Endothelial cell of umbilical vein (primary cell): ENCODE results near the gene ASF1A. TPM values are rescaled to one million over a fixed set of nuclear protein-coding genes. Genes with fewer than 3 reads are reported as not detected.

Experiments
- BruUV-seq: library from RNA; stranded (reverse); fragments of 400-500 nt; replicated peaks from 2 replicates; lab custom pipeline; 2021; lab: Mats Ljungman, UMichigan
- CTCF ChIA-PET: fragments of 300-600, 350-600 bp; sonication (Branson Sonifier 250); formaldehyde crosslinking; loops from one replicate; lab custom pipeline; 2021; ENCODE audit warnings: antibody characterized with exemption, inconsistent platforms; lab: Charles Lee
- POLR2A ChIA-PET: fragments of 300-600, 350-600 bp; sonication (Branson Sonifier 250); formaldehyde crosslinking; loops from one replicate; lab custom pipeline; 2021; ENCODE audit warnings: antibody characterized with exemption, inconsistent platforms; lab: Charles Lee
- DNase-seq: peaks from one replicate; pipeline ENCODE4 v3.0.0-alpha.2; 2011; ENCODE audit warnings: low read depth, low spot score
- FAIRE-seq: peaks from 2 replicates; lab custom pipeline; 2011; peaks lifted over from hg19 to GRCh38; lab: Jason Lieb, UNC
- H2AFZ ChIP-seq: 2 replicates; pipeline ENCODE4 v1.6.0; 2012; ENCODE audit warnings: low read depth, low read length, control low read depth, inconsistent platforms
- H3K27ac ChIP-seq: 2 replicates; pipeline ENCODE4 v1.5.1; 2011; ENCODE audit warnings: low read depth, mild to moderate bottlenecking, control low read depth, low read length, moderate library complexity; ENCODE audit not compliant: insufficient read depth
- H3K27me3 ChIP-seq, 2 experiments: 2 replicates each; pipeline versions ENCODE4 v1.6.0 to v1.6.1; 2011; ENCODE audit warnings: low read length in 2 of 2, mixed read lengths in 1 of 2; ENCODE audit not compliant: control insufficient read depth in 2 of 2, insufficient read depth in 2 of 2
- H3K36me3 ChIP-seq, 2 experiments: 2 replicates in 1 of 2; 3 replicates in 1 of 2; pipeline ENCODE4 v1.5.1; 2011; ENCODE audit warnings: low read length in 2 of 2, mild to moderate bottlenecking in 1 of 2, moderate library complexity in 1 of 2; ENCODE audit not compliant: control insufficient read depth in 2 of 2, insufficient read depth in 2 of 2; ENCODE audit errors: extremely low read depth in 1 of 2
- H3K4me1 ChIP-seq: 3 replicates; pipeline ENCODE4 v1.5.1; 2011; ENCODE audit warnings: mild to moderate bottlenecking, low read length; ENCODE audit not compliant: control insufficient read depth, insufficient read depth; ENCODE audit errors: extremely low read depth
- H3K4me2 ChIP-seq: 2 replicates; pipeline ENCODE4 v1.6.1; 2011; ENCODE audit warnings: low read length, control low read depth, mixed read lengths; ENCODE audit not compliant: insufficient read depth
- H3K4me3 ChIP-seq, 3 experiments: fragments of 200-600 bp in 1 of 3; sonication (generic), shearing (Covaris generic) in 1 of 3; replicated peaks in 1 of 3; 2 replicates each; pipeline ENCODE4 v1.5.1; 2011 to 2016; ENCODE audit warnings: control low read depth in 3 of 3, low read length in 3 of 3, mild to moderate bottlenecking in 2 of 3, inconsistent platforms in 1 of 3, low read depth in 1 of 3, moderate library complexity in 1 of 3; ENCODE audit not compliant: insufficient read depth in 1 of 3
- H3K79me2 ChIP-seq: 2 replicates; pipeline ENCODE4 v1.6.0; 2012; ENCODE audit warnings: low read length, inconsistent platforms; ENCODE audit not compliant: control insufficient read depth, insufficient read depth
- H3K9ac ChIP-seq: replicated peaks from 2 replicates; pipeline ENCODE3; 2011; ENCODE audit warnings: low read length, control low read depth; ENCODE audit not compliant: insufficient read depth; ENCODE audit errors: extremely low read depth
- H3K9me1 ChIP-seq: replicated peaks from 3 replicates; pipeline ENCODE4 v1.6.0; 2011; ENCODE audit warnings: mild to moderate bottlenecking, low read length; ENCODE audit not compliant: control insufficient read depth, insufficient read depth; ENCODE audit errors: extremely low read depth
- H3K9me3 ChIP-seq: replicated peaks from 2 replicates; pipeline ENCODE4 v1.5.1; 2012; ENCODE audit warnings: low read length, inconsistent platforms; ENCODE audit not compliant: control insufficient read depth, insufficient read depth
- H4K20me1 ChIP-seq: replicated peaks from 2 replicates; pipeline ENCODE3; 2011; ENCODE audit warnings: mild to moderate bottlenecking, low read length; ENCODE audit not compliant: control insufficient read depth, insufficient read depth; ENCODE audit errors: extremely low read depth
- CTCF ChIP-seq, 2 donors: IDR thresholded peaks; 1 replicate in 1 of 2; 2 replicates in 1 of 2; pipeline ENCODE4 v1.5.1; 2011; ENCODE audit warnings: low read length in 2 of 2, mild to moderate bottlenecking in 2 of 2, moderate library complexity in 2 of 2, control low read depth in 1 of 2, inconsistent platforms in 1 of 2, low read depth in 1 of 2; ENCODE audit not compliant: insufficient read depth in 1 of 2; ENCODE audit errors: extremely low read depth in 1 of 2
- EZH2 ChIP-seq: IDR thresholded peaks from 2 replicates; pipeline ENCODE4 v1.6.1; 2012; ENCODE audit warnings: borderline replicate concordance, low read depth, mild to moderate bottlenecking, moderate library complexity, low read length, inconsistent platforms; ENCODE audit not compliant: severe bottlenecking
- FOS ChIP-seq: IDR thresholded peaks from 2 replicates; pipeline ENCODE4 v1.6.1; 2011; ENCODE audit warnings: mild to moderate bottlenecking, low read length, moderate library complexity, borderline replicate concordance; ENCODE audit not compliant: insufficient read depth
- GATA2 ChIP-seq: IDR thresholded peaks from 2 replicates; pipeline ENCODE4 v1.7.0; 2011; ENCODE audit warnings: low read depth, mild to moderate bottlenecking, moderate library complexity, mixed read lengths, low read length; ENCODE audit not compliant: insufficient read length, insufficient read depth
- JUN ChIP-seq: IDR thresholded peaks from 2 replicates; pipeline ENCODE4 v1.6.1; 2011; ENCODE audit warnings: borderline replicate concordance, low read depth; ENCODE audit not compliant: insufficient read length, insufficient read depth
- MYC ChIP-seq: IDR thresholded peaks from one replicate; pipeline ENCODE4 v1.6.1; 2011; ENCODE audit warnings: mild to moderate bottlenecking, low read depth, low read length
- POLR2A ChIP-seq: IDR thresholded peaks from 2 replicates; pipeline ENCODE4 v1.6.1; 2012; ENCODE audit warnings: low read depth, mild to moderate bottlenecking, control low read depth, low read length
- POLR2AphosphoS5 ChIP-seq: IDR thresholded peaks from 2 replicates; pipeline ENCODE4 v1.6.1; 2012; ENCODE audit warnings: low read depth, mild to moderate bottlenecking, control low read depth, low read length, moderate library complexity; ENCODE audit not compliant: insufficient read depth
- dilution Hi-C: fragments of 300-500 bp; cut with MboI; formaldehyde crosslinking; loops from one replicate; pipeline ENCODE4 v1.15.0; 2019; ENCODE audit warnings: low sequenced_read_pairs; ENCODE audit not compliant: extremely low pct_ligation_motif_present
- intact Hi-C: fragments of 100-400 bp; cut with micrococcal nuclease; formaldehyde crosslinking; loops from one replicate; pipeline ENCODE4 v1.10.0; 2022
- polyA plus RNA-seq, 4 experiments: library from polyadenylated mRNA; depleted of rRNA in 3 of 4; stranded (reverse) in 3 of 4; unstranded in 1 of 4; fragments of >200 nt; gene quantifications; 2 replicates each; pipeline versions ENCODE4 v1.2.1 to v1.2.3, GENCODE V29; 2011 to 2012; ENCODE audit warnings: missing spikeins in 1 of 4
- total RNA-seq: library from RNA; stranded (reverse); gene quantifications from 2 replicates; pipeline ENCODE4 v1.2.3, GENCODE V29; 2021
- TF ChIP-seq, protein P1 (sequence below): IDR thresholded peaks from 2 replicates; pipeline ENCODE4 v1.6.1; 2011; ENCODE audit not compliant: insufficient read depth, insufficient read length

The ASF1A gene
- total and polyA plus RNA-seq, 2 donors (not counting 3 experiments of a cell fraction or from before 2014, with no cell fraction given), result 17.6 to 38.4 TPM

GRCh38 chr6:118933855-118934460, 40.0 kb downstream of the ASF1A start:
- no TSS peak for BruUV-seq
- Histone ChIP-seq H3K9me3 (no peaks in the 10 kb centered on the region), H3K79me2 (no peaks in the 10 kb centered on the region), H3K4me2 (peak overlapping the region; percentile 99), H2AFZ (peak overlapping the region; percentile 44), H4K20me1 (no peaks in the 10 kb centered on the region), H3K9me1 (no peaks in the 10 kb centered on the region), H3K4me3 (peak overlapping the region; percentile 79 to 92 (median 80)), H3K27me3 (no peaks in the 10 kb centered on the region), H3K9ac (no peak overlapping the region), H3K36me3 (peaks cover 0 to 2% of the 10 kb centered on the region in 2 experiments), H3K4me1 (peaks cover 10% of the 10 kb centered on the region), H3K27ac (no peak overlapping the region)
- dilution Hi-C loops, result no loop called here
- ChIA-PET CTCF (interaction anchor here (1.2 to 1.7 kb wide), 3 partner anchors 13 to 177 kb away, joined by 3 to 7 read pairs (median 4); no protein-coding TSS in a partner anchor), POLR2A (interaction anchor here (0.7 to 1.7 kb wide), 2 partner anchors 11 to 39 kb away, joined by 4 to 8 read pairs; no protein-coding TSS in a partner anchor)
- TF ChIP-seq EZH2, result no peak
- FAIRE-seq (no peak), DNase-seq (no peak)
- intact Hi-C loops, result loop anchor here (10.0 kb wide), 1 partner anchor 411 kb away; the partner anchor contains the start of gene MAN1A1

DNA sequence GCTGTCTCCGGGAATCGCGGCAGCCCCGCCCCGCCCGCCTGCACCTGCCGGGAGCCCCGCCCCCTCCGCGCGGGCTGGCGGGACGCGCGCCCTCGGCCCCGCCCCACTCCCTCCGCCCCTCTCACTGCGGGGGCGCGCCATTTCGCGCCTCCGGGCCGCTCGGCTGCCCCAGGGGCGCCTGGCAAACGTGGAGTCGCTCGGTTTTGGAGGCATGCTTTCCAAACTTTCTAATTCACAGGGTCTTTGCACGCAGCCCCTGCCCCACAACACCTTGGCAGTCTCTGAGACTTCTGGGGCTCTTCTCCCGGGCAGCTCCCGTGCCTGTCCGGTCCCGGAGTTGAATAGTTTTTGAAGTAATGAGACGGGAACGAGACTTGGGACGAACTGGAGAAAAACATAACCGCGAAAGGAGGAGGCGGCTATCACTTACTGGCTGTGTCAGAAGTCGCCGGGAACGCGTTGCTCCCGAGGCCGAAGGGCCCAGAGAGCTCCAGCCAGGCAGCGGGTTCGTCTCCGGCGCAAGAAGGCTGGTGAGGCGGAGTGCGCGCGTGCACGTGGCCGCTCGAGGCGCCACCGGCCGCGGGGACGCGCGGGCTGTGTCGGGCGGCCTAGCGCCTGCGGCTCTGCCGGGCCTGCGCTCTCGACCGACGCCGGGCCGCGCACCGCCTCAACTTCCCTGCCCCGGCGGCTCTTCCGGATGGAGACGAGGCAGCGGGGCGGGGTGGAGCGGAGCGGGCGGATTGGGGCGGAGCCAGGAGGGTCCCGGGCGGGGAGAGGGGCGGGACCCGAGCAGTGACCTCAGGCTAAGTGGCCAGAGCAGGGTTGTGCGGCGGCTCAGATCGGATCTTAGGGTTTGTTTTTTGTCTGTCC, 40.7 kb downstream of the ASF1A start, which contains the start of gene MCM9:
TSS of gene MCM9 (minus strand) at position 699 of the 870 bp plus-strand sequence. CDS start 3,436 bp downstream, outside the sequence.
- ChIA-PET CTCF (interaction anchor here (1.2 to 1.7 kb wide), 3 partner anchors 12 to 176 kb away, joined by 3 to 7 read pairs (median 4); no protein-coding TSS in a partner anchor), POLR2A (interaction anchor here (0.7 to 1.7 kb wide), 2 partner anchors 11 to 40 kb away, joined by 4 to 8 read pairs; no protein-coding TSS in a partner anchor)
- peak within 1 kb of the TSS; percentile 98 for H2AFZ ChIP-seq
- TSS peak; percentile 35 for BruUV-seq
- dilution Hi-C loops (no loop called here), intact Hi-C loops (loop anchor here (1.0 to 10.0 kb wide), 4 partner anchors 40 to 410 kb away; partner anchors contain the start of genes ASF1A, CEP85L and MAN1A1)
- H3K79me2 ChIP-seq, result no peaks in the 10 kb centered on the region
- peak within 1 kb of the TSS; percentile 79 to 92 (median 80) for H3K4me3 ChIP-seq
- peaks cover 0 to 2% of the 10 kb centered on the region in 2 experiments for H3K36me3 ChIP-seq
- H3K9me1 ChIP-seq, result no peaks in the 10 kb centered on the region
- peak within 1 kb of the TSS; percentile 99 for H3K4me2 ChIP-seq
- TF ChIP-seq MYC, result no peak
- peak; percentile 66 for TF ChIP-seq POLR2A
- TF ChIP-seq GATA2, result no peak
- TF ChIP-seq CTCF (IDR thresholded peaks at IDR 0.05; ENCODE audit: extremely low read depth in 1 of 2, insufficient read depth in 1 of 2, low read depth in 1 of 2, low read length in 2 of 2), result no peak
- no peak for TF ChIP-seq EZH2
- no peak for TF ChIP-seq FOS
- TF ChIP-seq JUN, result no peak
- TF ChIP-seq, protein P1, sequence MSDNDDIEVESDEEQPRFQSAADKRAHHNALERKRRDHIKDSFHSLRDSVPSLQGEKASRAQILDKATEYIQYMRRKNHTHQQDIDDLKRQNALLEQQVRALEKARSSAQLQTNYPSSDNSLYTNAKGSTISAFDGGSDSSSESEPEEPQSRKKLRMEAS, result peak; percentile 25
- peak; percentile 82 for TF ChIP-seq POLR2AphosphoS5
- DNase-seq, result peak; percentile 95
- FAIRE-seq, result peak; percentile 79
- peak within 1 kb of the TSS; percentile 93 for H3K9ac ChIP-seq
- no peaks in the 10 kb centered on the region for H3K9me3 ChIP-seq
- peak within 1 kb of the TSS; percentile 85 for H3K27ac ChIP-seq
- peaks cover 10% of the 10 kb centered on the region for H3K4me1 ChIP-seq
- H3K27me3 ChIP-seq, result no peaks in the 10 kb centered on the region
- H4K20me1 ChIP-seq, result no peaks in the 10 kb centered on the region
